ENCODE results near the gene CHST7.
"Not testable (repeated sequence)": the region's sequence is repeated elsewhere in the genome, so short reads cannot be mapped to it uniquely, and the experiment has no call there.

- not testable (repeated sequence) for TF ChIP-seq POLR2A (IDR thresholded peaks at IDR 0.05); EP300 (IDR thresholded peaks at IDR 0.05; ENCODE audit: low read depth); CTCF (IDR thresholded peaks at IDR 0.05); POLR2AphosphoS5 (IDR thresholded peaks at IDR 0.05)
Observed at GRCh38 chrX:46530404-46530908, 43.1 kb upstream of the CHST7 start.
